ENCODE data around the gene CPT1C.

- TF ChIP-seq ZNF274 (IDR thresholded peaks at IDR 0.05; ENCODE audit: low read depth, low read length) (no peak), YY1 (IDR thresholded peaks at IDR 0.05; ENCODE audit: insufficient read depth, insufficient read length) (no peak), SUZ12 (IDR thresholded peaks at IDR 0.05; ENCODE audit: extremely low read depth, insufficient read depth, insufficient read length) (no peak)
These were observed 21.4 kb upstream of the CPT1C start for GRCh38 chr19:49669516-49669915.
